Tibial nerve (tissue), 4 donors: ENCODE measurements around the gene MRPL47. TPM values are rescaled to one million over a fixed set of nuclear protein-coding genes. Genes with fewer than 3 reads are reported as not detected.
"Not testable (repeated sequence)": the region's sequence is repeated elsewhere in the genome, so short reads cannot be mapped to it uniquely, and the experiment has no call there.

Source experiments
- DNase-seq, 2 donors: peaks; one replicate each; pipeline ENCODE4 v3.0.0-alpha.2; 2019; ENCODE audit warnings: low spot score in 2 of 2
- H3K27ac ChIP-seq, 4 donors: fragments of 200-600 bp; sonication (generic) in 3 of 4; one replicate each; pipeline ENCODE4 v1.5.1; 2017 to 2019; ENCODE audit warnings: mild to moderate bottlenecking in 1 of 4
- H3K27me3 ChIP-seq, 2 donors: fragments of 200-600 bp; sonication (generic) in 1 of 2; one replicate each; pipeline versions ENCODE4 v1.5.1 to v1.6.0; 2017 to 2019
- H3K36me3 ChIP-seq, 3 donors: fragments of 200-600 bp; sonication (generic); one replicate each; pipeline ENCODE4 v1.5.1; 2018 to 2019
- H3K4me1 ChIP-seq, 4 donors: fragments of 200-600 bp; sonication (generic) in 3 of 4; one replicate each; pipeline ENCODE4 v1.5.1; 2017 to 2019
- H3K4me3 ChIP-seq, 4 donors: fragments of 200-600 bp; sonication (generic) in 3 of 4; one replicate each; pipeline ENCODE4 v1.5.1; 2017 to 2019; ENCODE audit warnings: mild to moderate bottlenecking in 1 of 4, moderate library complexity in 1 of 4
- H3K9me3 ChIP-seq, 4 donors: fragments of 200-600 bp; sonication (generic) in 3 of 4; one replicate each; pipeline ENCODE4 v1.5.1; 2017 to 2019
- CTCF ChIP-seq, 5 experiments: fragments of 200-600 bp in 3 of 5; fragments of 450-650 bp in 2 of 5; sonication (generic) in 3 of 5; IDR thresholded peaks; one replicate each; pipeline ENCODE4 v1.5.1; 2016 to 2019; ENCODE audit warnings: antibody characterized with exemption in 5 of 5, mild to moderate bottlenecking in 3 of 5, moderate library complexity in 2 of 5
- EP300 ChIP-seq, 2 donors: sonication (generic); formaldehyde crosslinking; IDR thresholded peaks; one replicate each; pipeline ENCODE4 v1.6.1; 2017; ENCODE audit warnings: antibody characterized with exemption in 2 of 2, mild to moderate bottlenecking in 1 of 2
- POLR2A ChIP-seq, 2 donors: fragments of 450-650 bp; IDR thresholded peaks; one replicate each; pipeline ENCODE4 v1.6.1; 2017; ENCODE audit warnings: antibody characterized with exemption in 2 of 2, mild to moderate bottlenecking in 2 of 2, moderate library complexity in 2 of 2
- WGBS, 2 donors: methylation state at CpG; one replicate each; pipeline ENCODE4 v1.1.5; 2018; 5-methylcytosine and 5-hydroxymethylcytosine counted together
- total RNA-seq, 4 donors: library from RNA; depleted of rRNA; stranded (reverse); fragments of >200 nt; gene quantifications; one replicate each; pipeline ENCODE4 v1.1.0, GENCODE V29; 2016

Gene MRPL47
- total RNA-seq, 4 donors from 2014 or later: 14.9 to 22.2 (median 21.0) TPM

GRCh38 chr3:179646177-179646576 lies 41.7 kb upstream of the MRPL47 start:
- H3K27ac ChIP-seq: no peak overlapping the region
- no peaks in the 10 kb centered on the region for H3K9me3 ChIP-seq
- TF ChIP-seq POLR2A (IDR thresholded peaks at IDR 0.05): no peak
- TF ChIP-seq EP300 (IDR thresholded peaks at IDR 0.05): no peak
- no peak for TF ChIP-seq CTCF (IDR thresholded peaks at IDR 0.05)
- no peak overlapping the region for H3K4me3 ChIP-seq
- H3K27me3 ChIP-seq: no peaks in the 10 kb centered on the region
- no peaks in the 10 kb centered on the region for H3K4me1 ChIP-seq
- DNase-seq: no peak
- no peaks in the 10 kb centered on the region for H3K36me3 ChIP-seq
- 73 to 76% methylated on average over 3 of the region's 3 CpGs for WGBS, 2 donors

GRCh38 chr3:179643837-179644236 lies 39.4 kb upstream of the MRPL47 start:
- H3K4me1 ChIP-seq, H3K9me3 ChIP-seq, H3K27me3 ChIP-seq, DNase-seq, H3K4me3 ChIP-seq, H3K27ac ChIP-seq, H3K36me3 ChIP-seq: not testable (repeated sequence)
- 93 to 94% methylated on average over 8 of the region's 8 CpGs for WGBS, 2 donors

DNA sequence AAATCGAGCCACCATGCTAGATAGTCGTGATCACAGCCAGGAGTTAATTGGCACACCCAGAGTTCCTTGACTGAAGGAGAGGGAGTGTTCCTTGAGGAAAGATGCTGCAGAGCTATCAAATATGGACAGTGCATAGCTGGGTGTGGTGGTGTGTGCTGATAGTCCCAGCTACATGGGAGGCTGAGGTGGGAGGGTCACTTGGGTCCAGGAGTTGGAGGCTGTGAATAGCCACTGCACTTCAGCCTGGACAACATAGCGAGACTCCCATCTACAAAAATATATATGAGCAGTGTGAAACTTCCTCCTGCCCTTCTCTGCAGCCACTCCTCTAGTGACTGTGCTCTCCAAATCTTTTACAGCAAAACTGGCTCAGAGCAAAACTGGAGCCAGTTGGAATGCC lies 38.4 kb upstream of the MRPL47 start:
- whole genome bisulfite sequencing, 2 donors: 80 to 87% methylated on average over 3 of the region's 3 CpGs
- no peak for DNase-seq
- TF ChIP-seq CTCF (IDR thresholded peaks at IDR 0.05) (no peak), POLR2A (IDR thresholded peaks at IDR 0.05) (no peak), EP300 (IDR thresholded peaks at IDR 0.05) (no peak)
- Histone ChIP-seq H3K4me1 (no peaks in the 10 kb centered on the region), H3K36me3 (no peaks in the 10 kb centered on the region), H3K27me3 (no peaks in the 10 kb centered on the region), H3K4me3 (no peak overlapping the region), H3K27ac (no peak overlapping the region), H3K9me3 (no peaks in the 10 kb centered on the region)

DNA sequence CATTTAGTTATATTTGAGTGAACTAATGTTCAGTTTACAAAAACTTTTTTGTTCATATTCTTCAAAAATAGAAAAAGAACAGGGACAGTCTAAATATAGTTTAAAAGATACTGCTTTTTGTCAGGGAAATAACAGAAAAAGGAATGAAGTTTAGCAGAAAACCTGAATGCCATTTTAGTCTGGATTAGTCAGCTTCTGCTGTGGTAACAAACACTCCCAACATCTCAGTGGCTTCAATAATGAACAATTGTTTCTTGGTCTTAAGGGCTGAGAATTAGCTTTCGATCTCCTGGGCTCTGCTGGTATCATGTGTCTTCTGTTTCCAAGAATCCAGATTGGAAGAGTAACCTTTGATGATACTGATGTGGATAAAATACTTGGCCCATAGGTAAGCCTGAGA lies 36.0 kb upstream of the MRPL47 start:
- Histone ChIP-seq H3K4me3 (no peak overlapping the region), H3K36me3 (no peaks in the 10 kb centered on the region), H3K4me1 (no peaks in the 10 kb centered on the region), H3K27me3 (no peaks in the 10 kb centered on the region), H3K27ac (no peak overlapping the region), H3K9me3 (no peaks in the 10 kb centered on the region)
- TF ChIP-seq POLR2A (IDR thresholded peaks at IDR 0.05) (no peak), CTCF (IDR thresholded peaks at IDR 0.05) (no peak), EP300 (IDR thresholded peaks at IDR 0.05) (no peak)
- whole genome bisulfite sequencing, 2 donors: 87 to 88% methylated on average over 1 of the region's 1 CpG
- no peak for DNase-seq

DNA sequence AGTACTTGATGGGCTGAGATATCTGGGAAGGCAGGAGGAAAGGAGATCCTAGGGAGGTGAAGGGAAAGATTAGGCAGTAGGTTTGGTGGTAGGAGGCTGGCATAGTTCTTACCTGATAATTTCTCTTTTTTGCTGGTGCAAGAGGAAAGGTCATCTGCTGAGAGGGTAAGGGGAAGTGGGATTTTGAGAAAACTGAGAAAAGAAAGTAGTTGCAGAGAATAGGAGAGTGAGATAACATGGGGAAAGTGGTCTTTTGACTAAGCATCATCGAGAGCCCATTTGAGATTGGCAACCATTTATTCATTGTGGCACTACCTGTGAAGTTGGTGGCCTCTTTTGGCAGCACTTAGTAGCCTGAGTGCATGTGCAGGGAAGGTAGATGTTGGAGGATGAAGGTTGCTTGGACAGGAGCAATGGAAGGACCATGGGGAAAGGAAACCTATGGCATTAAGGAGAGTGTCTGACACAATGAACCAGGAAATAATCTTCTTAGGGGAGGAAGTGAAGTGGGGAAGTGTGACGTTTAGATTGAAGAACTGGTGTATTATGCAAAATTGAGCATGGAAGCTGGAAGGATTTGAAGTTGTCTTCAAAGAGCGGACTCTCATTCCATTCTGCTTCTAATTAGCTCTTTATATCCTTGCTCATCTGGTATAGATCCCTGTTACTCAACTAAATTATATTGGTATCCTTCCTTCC lies 26.5 kb upstream of the MRPL47 start:
- no peak for DNase-seq
- TF ChIP-seq EP300 (IDR thresholded peaks at IDR 0.05) (no peak), POLR2A (IDR thresholded peaks at IDR 0.05) (no peak), CTCF (IDR thresholded peaks at IDR 0.05) (no peak)
- H3K9me3 ChIP-seq: no peaks in the 10 kb centered on the region
- H3K4me3 ChIP-seq: no peak overlapping the region
- H3K36me3 ChIP-seq: no peaks in the 10 kb centered on the region
- no peaks in the 10 kb centered on the region for H3K4me1 ChIP-seq
- H3K27me3 ChIP-seq: no peaks in the 10 kb centered on the region
- 79 to 88% methylated on average over 3 of the region's 3 CpGs for WGBS, 2 donors
- H3K27ac ChIP-seq: no peak overlapping the region

DNA sequence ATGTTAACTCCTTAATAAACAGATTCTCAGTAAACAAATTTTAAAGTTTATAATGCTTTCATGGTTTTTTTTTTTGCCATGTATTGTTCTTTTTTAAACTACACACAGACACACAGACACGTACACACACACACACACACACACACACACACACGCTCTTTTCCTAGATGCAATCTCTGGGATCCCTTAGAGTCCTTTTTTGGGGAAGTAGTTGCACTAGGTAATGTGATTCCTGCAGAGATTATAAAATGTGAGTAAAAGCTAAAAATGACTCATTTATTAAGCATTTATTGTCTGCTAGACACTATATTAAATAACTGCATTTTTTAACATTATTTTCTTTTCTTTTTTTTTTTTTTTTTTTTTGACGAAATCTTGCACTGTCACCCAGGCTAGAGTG lies 20.0 kb upstream of the MRPL47 start:
- no peak for TF ChIP-seq CTCF (IDR thresholded peaks at IDR 0.05)
- TF ChIP-seq EP300 (IDR thresholded peaks at IDR 0.05): no peak
- no peak for TF ChIP-seq POLR2A (IDR thresholded peaks at IDR 0.05)
- H3K9me3 ChIP-seq: no peaks in the 10 kb centered on the region

More for the DNA sequence above, 20.0 kb upstream of the MRPL47 start:
- Histone ChIP-seq H3K4me1 (no peaks in the 10 kb centered on the region), H3K27ac (no peak overlapping the region), H3K4me3 (no peak overlapping the region), H3K27me3 (no peaks in the 10 kb centered on the region), H3K36me3 (peaks cover 0 to 51% (median 12%) of the 10 kb centered on the region in 3 donors)
- DNase-seq: no peak
- 77 to 80% methylated on average over 3 of the region's 3 CpGs for WGBS, 2 donors
